ENCODE measurements around the gene TPGS1. TPM values are rescaled to one million over a fixed set of nuclear protein-coding genes. Genes with fewer than 3 reads are reported as not detected.

TPGS1 gene
- total RNA-seq, 2 experiments from 2014 or later = 6.4 to 8.4 TPM

- no peaks in the 10 kb centered on the region for H3K9me3 Mint-ChIP-seq (ENCODE audit: low read depth)
- intact Hi-C loops (cut with DNase I, micrococcal nuclease) = loop anchor here (1.0 to 2.0 kb wide), 7 partner anchors 25 to 265 kb away; partner anchors contain the start of genes BSG (in 2 of the 2), TPGS1 (in 2 of the 2), POLRMT (in 1 of the 2) and PTBP1 (in 1 of the 2)
- ChIA-PET POLR2A (interaction anchor here (0.5 to 1.7 kb wide), 4 partner anchors 21 to 490 kb away, joined by 3 to 7 read pairs (median 4); no protein-coding TSS in a partner anchor), CTCF (interaction anchor here (0.8 to 2.6 kb wide), 8 partner anchors 10 to 80 kb away, joined by 3 to 20 read pairs (median 4); no protein-coding TSS in a partner anchor)
- H3K4me1 Mint-ChIP-seq = peaks cover 24% of the 10 kb centered on the region
- peak; percentile 9 for ATAC-seq
- peak; percentile 37 for DNase-seq
- H3K36me3 Mint-ChIP-seq (ENCODE audit: low read depth) = no peaks in the 10 kb centered on the region
- H3K4me3 Mint-ChIP-seq = peak within 1 kb of the TSS; percentile 78
- no peaks in the 10 kb centered on the region for H3K27me3 Mint-ChIP-seq
- peak within 1 kb of the TSS; percentile 84 for H3K27ac Mint-ChIP-seq
Observed at GRCh38 chr19:531753-532560, 24.7 kb downstream of the TPGS1 start, which contains the start of gene CDC34. CDC34 (plus strand) TSS chr19:531760; CDS start chr19:531932, 172 bp downstream.

GRCh38 chr19:532561-533363 is 25.5 kb downstream of the TPGS1 start:
- DNase-seq (peak; percentile 60), ATAC-seq (no peak)
- peak overlapping the region; percentile 78 for H3K4me3 Mint-ChIP-seq
- peak overlapping the region; percentile 77 for H3K27ac Mint-ChIP-seq
- peaks cover 24% of the 10 kb centered on the region for H3K4me1 Mint-ChIP-seq
- no peaks in the 10 kb centered on the region for H3K9me3 Mint-ChIP-seq (ENCODE audit: low read depth)
- no peaks in the 10 kb centered on the region for H3K36me3 Mint-ChIP-seq (ENCODE audit: low read depth)
- CTCF ChIA-PET = interaction anchor here (0.7 to 2.6 kb wide), 9 partner anchors 9 to 124 kb away, joined by 3 to 20 read pairs (median 3); no protein-coding TSS in a partner anchor
- POLR2A ChIA-PET = no interaction called here
- no peaks in the 10 kb centered on the region for H3K27me3 Mint-ChIP-seq
- intact Hi-C loops (cut with DNase I, micrococcal nuclease) = loop anchor here in 1 of 2 experiments (2.0 kb wide), 1 partner anchor 40 kb away; the partner anchor contains the start of gene BSG

GRCh38 chr19:533364-534058 is 26.2 kb downstream of the TPGS1 start:
- Mint-ChIP-seq H3K36me3 (ENCODE audit: low read depth) (peaks cover 3% of the 10 kb centered on the region), H3K27me3 (no peaks in the 10 kb centered on the region), H3K27ac (no peak overlapping the region), H3K4me3 (peak overlapping the region; percentile 78), H3K9me3 (ENCODE audit: low read depth) (no peaks in the 10 kb centered on the region), H3K4me1 (peaks cover 24% of the 10 kb centered on the region)
- ChIA-PET POLR2A (no interaction called here), CTCF (interaction anchor here (0.6 to 1.2 kb wide), 4 partner anchors 23 to 123 kb away, joined by 3 to 4 read pairs (median 3); no protein-coding TSS in a partner anchor)
- intact Hi-C loops (cut with DNase I, micrococcal nuclease) = loop anchor here in 1 of 2 experiments (2.0 kb wide), 1 partner anchor 39 kb away; the partner anchor contains the start of gene BSG
- DNase-seq (no peak), ATAC-seq (no peak)

- Mint-ChIP-seq H3K27me3 (no peaks in the 10 kb centered on the region), H3K4me3 (no peak overlapping the region), H3K27ac (no peak overlapping the region), H3K4me1 (peaks cover 24% of the 10 kb centered on the region), H3K36me3 (ENCODE audit: low read depth) (peaks cover 4% of the 10 kb centered on the region), H3K9me3 (ENCODE audit: low read depth) (no peaks in the 10 kb centered on the region)
- ATAC-seq = no peak
- DNase-seq = no peak
- ChIA-PET CTCF (interaction anchor here (0.6 kb wide), 1 partner anchor 36 kb away, joined by 3 read pairs; no protein-coding TSS in a partner anchor), POLR2A (no interaction called here)
- intact Hi-C loops (cut with DNase I, micrococcal nuclease) = no loop called here
Observed at GRCh38 chr19:534088-534487, 26.8 kb downstream of the TPGS1 start.

- Mint-ChIP-seq H3K9me3 (ENCODE audit: low read depth) (no peaks in the 10 kb centered on the region), H3K27ac (no peak overlapping the region), H3K36me3 (ENCODE audit: low read depth) (peaks cover 4% of the 10 kb centered on the region), H3K4me1 (peaks cover 21% of the 10 kb centered on the region), H3K27me3 (no peaks in the 10 kb centered on the region), H3K4me3 (no peak overlapping the region)
- ChIA-PET CTCF (no interaction called here), POLR2A (no interaction called here)
- no peak for ATAC-seq
- intact Hi-C loops (cut with DNase I, micrococcal nuclease) = no loop called here
- DNase-seq = no peak
Observed at GRCh38 chr19:535017-535835, 27.9 kb downstream of the TPGS1 start.

GRCh38 chr19:536031-536880 is 29.0 kb downstream of the TPGS1 start:
- ATAC-seq (no peak), DNase-seq (no peak)
- CTCF ChIA-PET = interaction anchor here (0.6 kb wide), 1 partner anchor 25 kb away, joined by 3 read pairs; no protein-coding TSS in a partner anchor
- no peaks in the 10 kb centered on the region for H3K27me3 Mint-ChIP-seq
- H3K27ac Mint-ChIP-seq = no peak overlapping the region
- POLR2A ChIA-PET = interaction anchor here (0.6 kb wide), 1 partner anchor 30 kb away, joined by 6 read pairs; no protein-coding TSS in a partner anchor
- peaks cover 4% of the 10 kb centered on the region for H3K36me3 Mint-ChIP-seq (ENCODE audit: low read depth)
- H3K9me3 Mint-ChIP-seq (ENCODE audit: low read depth) = no peaks in the 10 kb centered on the region
- H3K4me3 Mint-ChIP-seq = no peak overlapping the region
- peaks cover 17% of the 10 kb centered on the region for H3K4me1 Mint-ChIP-seq
- intact Hi-C loops (cut with DNase I, micrococcal nuclease) = no loop called here

GRCh38 chr19:536881-537404 is 29.6 kb downstream of the TPGS1 start:
- intact Hi-C loops (cut with DNase I, micrococcal nuclease) = no loop called here

GRCh38 chr19:538641-539428 is 31.5 kb downstream of the TPGS1 start:
- ChIA-PET CTCF (no interaction called here), POLR2A (no interaction called here)
- no peak for ATAC-seq
- DNase-seq = no peak
- no peak overlapping the region for H3K27ac Mint-ChIP-seq
- peaks cover 18% of the 10 kb centered on the region for H3K4me1 Mint-ChIP-seq
- no peaks in the 10 kb centered on the region for H3K9me3 Mint-ChIP-seq (ENCODE audit: low read depth)
- H3K36me3 Mint-ChIP-seq (ENCODE audit: low read depth) = peaks cover 7% of the 10 kb centered on the region
- no peaks in the 10 kb centered on the region for H3K27me3 Mint-ChIP-seq
- H3K4me3 Mint-ChIP-seq = no peak overlapping the region
- intact Hi-C loops (cut with DNase I, micrococcal nuclease) = no loop called here

More at GRCh38 chr19:536881-537404, 29.6 kb downstream of the TPGS1 start:
- no peaks in the 10 kb centered on the region for H3K27me3 Mint-ChIP-seq
- H3K9me3 Mint-ChIP-seq (ENCODE audit: low read depth) = no peaks in the 10 kb centered on the region
- ChIA-PET POLR2A (interaction anchor here (0.6 kb wide), 1 partner anchor 31 kb away, joined by 6 read pairs; no protein-coding TSS in a partner anchor), CTCF (interaction anchor here (0.6 kb wide), 1 partner anchor 26 kb away, joined by 3 read pairs; no protein-coding TSS in a partner anchor)
- H3K4me1 Mint-ChIP-seq = peaks cover 17% of the 10 kb centered on the region
- ATAC-seq (no peak), DNase-seq (no peak)
- no peak overlapping the region for H3K4me3 Mint-ChIP-seq
- no peak overlapping the region for H3K27ac Mint-ChIP-seq
- H3K36me3 Mint-ChIP-seq (ENCODE audit: low read depth) = peaks cover 4% of the 10 kb centered on the region

GRCh38 chr19:539429-540030 is 32.2 kb downstream of the TPGS1 start:
- Mint-ChIP-seq H3K9me3 (ENCODE audit: low read depth) (no peaks in the 10 kb centered on the region), H3K36me3 (ENCODE audit: low read depth) (peaks cover 7% of the 10 kb centered on the region), H3K4me1 (peaks cover 18% of the 10 kb centered on the region), H3K4me3 (no peak overlapping the region), H3K27ac (no peak overlapping the region), H3K27me3 (no peaks in the 10 kb centered on the region)
- CTCF ChIA-PET = no interaction called here
- intact Hi-C loops (cut with DNase I, micrococcal nuclease) = no loop called here
- ATAC-seq (no peak), DNase-seq (no peak)
- POLR2A ChIA-PET = no interaction called here
